Activated B cell treated with CpG ODN at 0.5 μM for 24 hours (primary cell): ENCODE measurements around the gene MEX3A. TPM values are rescaled to one million over a fixed set of nuclear protein-coding genes. Genes with fewer than 3 reads are reported as not detected.

Source experiments
- ATAC-seq: fragments of 200-7000 bp; cut with Tn5 transposase; one replicate; pipeline ENCODE4 v1.10.0; 2021; ENCODE audit warnings: low read depth, mild to moderate bottlenecking, moderate library complexity
- CTCF ChIA-PET: fragments of 350-600 bp; sonication (Branson Sonifier 250); formaldehyde crosslinking; loops from one replicate; lab custom pipeline; 2021; ENCODE audit warnings: antibody characterized with exemption; lab: Charles Lee
- POLR2A ChIA-PET: fragments of 350-600 bp; sonication (Branson Sonifier 250); formaldehyde crosslinking; loops from one replicate; lab custom pipeline; 2021; ENCODE audit warnings: antibody characterized with exemption; lab: Charles Lee
- DNase-seq: peaks from one replicate; pipeline ENCODE4 v3.0.0; 2022
- H3K27ac Mint-ChIP-seq: one replicate; pipeline ENCODE4 v1.8.0; 2020; ENCODE audit warnings: mixed read lengths
- H3K27me3 Mint-ChIP-seq: one replicate; pipeline ENCODE4 v1.8.0; 2021; ENCODE audit warnings: mixed read lengths
- H3K36me3 Mint-ChIP-seq: one replicate; pipeline ENCODE4 v1.8.0; 2021; ENCODE audit warnings: low read depth, mixed read lengths
- H3K4me1 Mint-ChIP-seq: one replicate; pipeline ENCODE4 v1.8.0; 2021; ENCODE audit warnings: mixed read lengths
- H3K4me3 Mint-ChIP-seq: one replicate; pipeline ENCODE4 v1.8.0; 2020; ENCODE audit warnings: mild to moderate bottlenecking, mixed read lengths
- H3K9me3 Mint-ChIP-seq: one replicate; pipeline ENCODE4 v1.8.0; 2020; ENCODE audit warnings: mixed read lengths
- intact Hi-C: fragments of 100-400 bp; cut with micrococcal nuclease; formaldehyde crosslinking; loops from one replicate; pipeline ENCODE4 v1.15.1; 2024
- total RNA-seq: library from RNA; stranded (reverse); gene quantifications from 2 replicates; pipeline ENCODE4 v1.2.3, GENCODE V29; 2022
- TF ChIP-seq, protein P1 (sequence below): fragments of 200-600 bp; IDR thresholded peaks from one replicate; pipeline ENCODE4 v1.8.0; 2022; ENCODE audit warnings: antibody characterized with exemption, mild to moderate bottlenecking

MEX3A gene
- total RNA-seq, 1 donor from 2014 or later = 0.47 TPM

DNA sequence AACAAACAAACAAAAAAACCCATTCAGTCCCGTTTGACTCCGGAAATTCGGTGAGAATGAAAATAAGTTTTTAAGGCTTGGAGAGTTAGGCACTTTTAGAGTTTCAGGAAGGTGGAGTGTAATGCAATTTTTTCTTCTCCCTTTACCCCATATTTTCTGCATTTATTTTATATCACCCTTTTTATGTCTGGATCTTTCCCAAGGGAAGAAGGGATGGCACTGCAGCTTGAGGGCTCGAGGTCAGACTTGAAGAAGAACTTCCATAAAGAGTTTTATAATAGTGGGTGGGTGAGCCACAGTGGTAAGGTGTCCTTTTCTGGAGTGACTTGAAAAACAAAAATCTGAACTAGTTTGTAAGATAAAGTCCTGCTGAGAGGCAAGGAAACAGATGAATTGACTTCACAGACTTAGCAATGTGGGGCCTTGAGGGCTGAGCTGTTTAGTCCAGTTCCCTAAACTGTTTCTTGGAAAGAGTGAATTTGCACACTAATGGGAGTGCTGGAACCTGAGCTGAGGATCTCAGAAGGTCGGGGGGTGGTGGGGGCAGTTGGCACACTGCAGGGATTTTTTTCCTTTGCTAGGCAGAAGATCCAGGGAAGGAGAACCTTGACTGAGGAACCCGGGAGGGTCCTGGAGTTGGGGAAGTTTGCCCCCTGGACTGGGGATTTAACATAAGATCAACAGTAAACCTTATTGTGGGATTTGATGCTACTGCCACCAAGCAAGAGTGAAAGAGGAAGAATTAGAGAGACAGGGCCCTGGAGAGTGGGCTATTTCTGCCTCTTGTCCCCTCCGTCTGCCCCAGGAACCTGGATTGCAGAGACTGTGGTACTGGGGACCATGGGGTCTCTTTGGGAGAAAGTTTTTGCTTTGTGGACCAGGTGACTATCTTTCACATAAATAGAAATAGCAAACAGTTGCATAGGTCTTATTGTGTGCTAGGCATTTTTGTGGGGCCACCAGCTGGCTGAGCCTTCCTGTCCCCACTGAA is 1.8 kb upstream of the MEX3A start:
- Mint-ChIP-seq H3K27ac (no peak overlapping the region), H3K4me1 (peaks cover 14% of the 10 kb centered on the region), H3K36me3 (no peaks in the 10 kb centered on the region), H3K4me3 (peak overlapping the region; percentile 80), H3K27me3 (peaks cover 16% of the 10 kb centered on the region), H3K9me3 (no peaks in the 10 kb centered on the region)
- POLR2A ChIA-PET = no interaction called here
- no peak for DNase-seq
- CTCF ChIA-PET = interaction anchor here (1.1 to 1.4 kb wide), 3 partner anchors 30 to 141 kb away, joined by 3 to 4 read pairs (median 3); no protein-coding TSS in a partner anchor
- intact Hi-C loops = loop anchor here (5.0 kb wide), 1 partner anchor 253 kb away; the partner anchor contains the start of genes CCT3 and TSACC
- TF ChIP-seq, protein P1, sequence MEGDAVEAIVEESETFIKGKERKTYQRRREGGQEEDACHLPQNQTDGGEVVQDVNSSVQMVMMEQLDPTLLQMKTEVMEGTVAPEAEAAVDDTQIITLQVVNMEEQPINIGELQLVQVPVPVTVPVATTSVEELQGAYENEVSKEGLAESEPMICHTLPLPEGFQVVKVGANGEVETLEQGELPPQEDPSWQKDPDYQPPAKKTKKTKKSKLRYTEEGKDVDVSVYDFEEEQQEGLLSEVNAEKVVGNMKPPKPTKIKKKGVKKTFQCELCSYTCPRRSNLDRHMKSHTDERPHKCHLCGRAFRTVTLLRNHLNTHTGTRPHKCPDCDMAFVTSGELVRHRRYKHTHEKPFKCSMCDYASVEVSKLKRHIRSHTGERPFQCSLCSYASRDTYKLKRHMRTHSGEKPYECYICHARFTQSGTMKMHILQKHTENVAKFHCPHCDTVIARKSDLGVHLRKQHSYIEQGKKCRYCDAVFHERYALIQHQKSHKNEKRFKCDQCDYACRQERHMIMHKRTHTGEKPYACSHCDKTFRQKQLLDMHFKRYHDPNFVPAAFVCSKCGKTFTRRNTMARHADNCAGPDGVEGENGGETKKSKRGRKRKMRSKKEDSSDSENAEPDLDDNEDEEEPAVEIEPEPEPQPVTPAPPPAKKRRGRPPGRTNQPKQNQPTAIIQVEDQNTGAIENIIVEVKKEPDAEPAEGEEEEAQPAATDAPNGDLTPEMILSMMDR = no peak
- ATAC-seq = no peak

GRCh38 chr1:156081917-156082308 is 352 bp downstream of the MEX3A start:
- ChIA-PET POLR2A (interaction anchor here (1.2 kb wide), 1 partner anchor 131 kb away, joined by 3 read pairs; the partner anchor contains the start of gene PMF1), CTCF (no interaction called here)
- H3K27ac Mint-ChIP-seq = no peak overlapping the region

DNA sequence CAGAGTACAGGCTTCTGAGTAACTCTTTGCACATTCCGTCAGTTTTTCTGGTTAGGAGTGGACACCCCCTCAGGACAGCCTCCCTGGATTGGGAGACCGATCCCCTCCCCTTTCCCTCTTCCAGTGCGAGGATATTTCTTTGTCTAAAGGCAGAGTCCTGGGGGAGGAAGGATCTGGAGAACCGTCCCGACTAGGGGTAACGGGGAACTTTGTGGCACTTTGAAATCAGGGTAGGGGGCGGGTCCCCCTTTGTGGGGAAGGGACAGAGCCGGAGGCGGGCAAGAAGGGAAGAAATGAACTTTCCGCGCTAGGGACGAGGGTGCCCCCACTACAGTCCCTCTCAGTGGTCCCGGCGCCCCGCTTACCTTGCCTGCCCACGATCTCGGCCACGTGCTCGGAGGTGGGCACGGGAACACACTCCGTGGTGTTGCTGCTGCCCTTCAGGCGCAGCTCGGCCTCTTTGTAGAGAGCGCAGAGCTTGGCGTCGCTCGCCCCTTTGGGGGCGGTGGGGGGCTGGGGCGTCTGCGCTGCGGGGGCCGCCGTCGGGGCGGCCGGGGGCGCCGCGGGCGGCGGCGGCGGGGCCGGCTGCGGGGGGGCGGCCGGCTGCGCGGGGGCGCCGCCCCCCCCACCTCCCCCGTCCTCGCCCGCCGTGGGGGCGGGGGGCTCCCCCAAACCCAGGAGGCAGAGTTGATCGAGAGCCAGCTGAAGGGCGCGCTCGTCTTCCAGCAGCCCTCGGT is 917 bp downstream of the MEX3A start:
- peaks cover 14% of the 10 kb centered on the region for H3K27me3 Mint-ChIP-seq
- ATAC-seq (no peak), DNase-seq (no peak)
- H3K9me3 Mint-ChIP-seq = no peaks in the 10 kb centered on the region
- TF ChIP-seq, protein P1 = no peak
- no peak overlapping the region for H3K27ac Mint-ChIP-seq
- H3K4me1 Mint-ChIP-seq = peaks cover 21% of the 10 kb centered on the region
- ChIA-PET CTCF (no interaction called here), POLR2A (no interaction called here)
- intact Hi-C loops = loop anchor here (5.0 kb wide), 1 partner anchor 256 kb away; the partner anchor contains the start of genes CCT3 and TSACC
- no peaks in the 10 kb centered on the region for H3K36me3 Mint-ChIP-seq
- peak overlapping the region; percentile 71 for H3K4me3 Mint-ChIP-seq

More at GRCh38 chr1:156081917-156082308, 352 bp downstream of the MEX3A start:
- DNase-seq = no peak
- no peak for ATAC-seq
- Mint-ChIP-seq H3K9me3 (no peaks in the 10 kb centered on the region), H3K4me3 (peak overlapping the region; percentile 89), H3K36me3 (no peaks in the 10 kb centered on the region), H3K4me1 (peaks cover 19% of the 10 kb centered on the region), H3K27me3 (peaks cover 14% of the 10 kb centered on the region)
- TF ChIP-seq, protein P1 = no peak
- intact Hi-C loops = loop anchor here (1.0 to 5.0 kb wide), 2 partner anchors 28 to 255 kb away; partner anchors contain the start of genes CCT3, LAMTOR2 and TSACC

- TF ChIP-seq, protein P1 = no peak
- H3K9me3 Mint-ChIP-seq = no peaks in the 10 kb centered on the region
- H3K27me3 Mint-ChIP-seq = peaks cover 11% of the 10 kb centered on the region
- H3K36me3 Mint-ChIP-seq = no peaks in the 10 kb centered on the region
- H3K4me3 Mint-ChIP-seq = peak overlapping the region; percentile 67
- ChIA-PET POLR2A (no interaction called here), CTCF (no interaction called here)
- no peak overlapping the region for H3K27ac Mint-ChIP-seq
- DNase-seq = no peak
- H3K4me1 Mint-ChIP-seq = peaks cover 26% of the 10 kb centered on the region
- ATAC-seq = no peak
- intact Hi-C loops = loop anchor here (5.0 kb wide), 1 partner anchor 256 kb away; the partner anchor contains the start of genes CCT3 and TSACC
Observed at GRCh38 chr1:156080863-156081179, 1.4 kb downstream of the MEX3A start.
